Measurements from ENCODE around the gene SSBP2.
A peak's percentile ranks its signal among the peaks of the same experiment; 100 is the strongest.
"Not testable (repeated sequence)": the region's sequence is repeated elsewhere in the genome, so short reads cannot be mapped to it uniquely, and the experiment has no call there.

Gene SSBP2

GRCh38 chr5:81420039-81420667 lies 330.7 kb downstream of the SSBP2 start:
- DNase-seq: no peak

GRCh38 chr5:81418606-81419005 lies 332.3 kb downstream of the SSBP2 start:
- no peak for DNase-seq

GRCh38 chr5:81417052-81417451 lies 333.8 kb downstream of the SSBP2 start:
- DNase-seq: no peak

GRCh38 chr5:81409896-81410295 lies 341.0 kb downstream of the SSBP2 start:
- DNase-seq: no peak

GRCh38 chr5:81409361-81409760 lies 341.5 kb downstream of the SSBP2 start:
- no peak for DNase-seq

- DNase-seq: no peak
Measured at GRCh38 chr5:81408496-81408895, 342.4 kb downstream of the SSBP2 start.

GRCh38 chr5:81407811-81408210 lies 343.1 kb downstream of the SSBP2 start:
- not testable (repeated sequence) for DNase-seq

- no peak for DNase-seq
Measured at GRCh38 chr5:81405126-81405891, 345.6 kb downstream of the SSBP2 start.

- no peak for DNase-seq
Measured at GRCh38 chr5:81402192-81402930, 348.5 kb downstream of the SSBP2 start.

- no peak for DNase-seq
Measured at GRCh38 chr5:81401266-81401665, 349.6 kb downstream of the SSBP2 start.

- no peak for DNase-seq
Measured at GRCh38 chr5:81400375-81400774, 350.5 kb downstream of the SSBP2 start.

- DNase-seq: no peak
Measured at GRCh38 chr5:81398741-81399140, 352.2 kb downstream of the SSBP2 start.

GRCh38 chr5:81397176-81397575 lies 353.7 kb downstream of the SSBP2 start:
- peak in 1 of 2 experiments; percentile 45 for DNase-seq

- no peak for DNase-seq
Measured at GRCh38 chr5:81395262-81395661, 355.6 kb downstream of the SSBP2 start.

GRCh38 chr5:81393783-81394718 lies 356.8 kb downstream of the SSBP2 start, which contains the start of gene ACOT12:
ACOT12 (minus strand) TSS chr5:81394134; CDS start chr5:81394114, 20 bp downstream.
- DNase-seq: no peak

GRCh38 chr5:81393430-81393782 lies 357.5 kb downstream of the SSBP2 start:
- no peak for DNase-seq

- no peak for DNase-seq
Measured at GRCh38 chr5:81389025-81389424, 361.9 kb downstream of the SSBP2 start.

GRCh38 chr5:81388169-81388568 lies 362.7 kb downstream of the SSBP2 start:
- DNase-seq: no peak

- DNase-seq: no peak
Measured at GRCh38 chr5:81383867-81384266, 367.0 kb downstream of the SSBP2 start.

GRCh38 chr5:81371354-81371876 lies 379.5 kb downstream of the SSBP2 start:
- no peak for DNase-seq

- DNase-seq: no peak
Measured at GRCh38 chr5:81370912-81371311, 380.0 kb downstream of the SSBP2 start.

GRCh38 chr5:81365541-81365940 lies 385.4 kb downstream of the SSBP2 start:
- DNase-seq: no peak

All from NCI-H446 (cell line).